ENCODE data around the gene TBR1. TPM values are rescaled to one million over a fixed set of nuclear protein-coding genes. Genes with fewer than 3 reads are reported as not detected.

The TBR1 gene
- total and polyA plus RNA-seq, 12 donors: not detected

- TF ChIP-seq, protein P1, sequence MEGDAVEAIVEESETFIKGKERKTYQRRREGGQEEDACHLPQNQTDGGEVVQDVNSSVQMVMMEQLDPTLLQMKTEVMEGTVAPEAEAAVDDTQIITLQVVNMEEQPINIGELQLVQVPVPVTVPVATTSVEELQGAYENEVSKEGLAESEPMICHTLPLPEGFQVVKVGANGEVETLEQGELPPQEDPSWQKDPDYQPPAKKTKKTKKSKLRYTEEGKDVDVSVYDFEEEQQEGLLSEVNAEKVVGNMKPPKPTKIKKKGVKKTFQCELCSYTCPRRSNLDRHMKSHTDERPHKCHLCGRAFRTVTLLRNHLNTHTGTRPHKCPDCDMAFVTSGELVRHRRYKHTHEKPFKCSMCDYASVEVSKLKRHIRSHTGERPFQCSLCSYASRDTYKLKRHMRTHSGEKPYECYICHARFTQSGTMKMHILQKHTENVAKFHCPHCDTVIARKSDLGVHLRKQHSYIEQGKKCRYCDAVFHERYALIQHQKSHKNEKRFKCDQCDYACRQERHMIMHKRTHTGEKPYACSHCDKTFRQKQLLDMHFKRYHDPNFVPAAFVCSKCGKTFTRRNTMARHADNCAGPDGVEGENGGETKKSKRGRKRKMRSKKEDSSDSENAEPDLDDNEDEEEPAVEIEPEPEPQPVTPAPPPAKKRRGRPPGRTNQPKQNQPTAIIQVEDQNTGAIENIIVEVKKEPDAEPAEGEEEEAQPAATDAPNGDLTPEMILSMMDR (IDR thresholded peaks at IDR 0.05): no peak
- Histone ChIP-seq H3K27ac (no peak overlapping the region), H3K9me3 (peaks cover 0 to 13% (median 0%) of the 10 kb centered on the region in 11 donors), H3K4me1 (no peaks in the 10 kb centered on the region), H3K27me3 (peaks cover 0 to 94% (median 57%) of the 10 kb centered on the region in 7 donors), H3K4me3 (no peak overlapping the region), H3K36me3 (no peaks in the 10 kb centered on the region)
- ATAC-seq (no peak), DNase-seq (no peak)
- WGBS, 2 donors: 80 to 84% methylated on average over 3 of the region's 3 CpGs
- intact Hi-C loops (cut with DNase I): no loop called here
Measured at GRCh38 chr2:161436411-161436810, 20.3 kb downstream of the TBR1 start.

- TF ChIP-seq, protein P1 (IDR thresholded peaks at IDR 0.05): no peak
- no peak for ATAC-seq
- no peak for DNase-seq
- 41 to 49% methylated on average over 2 of the region's 2 CpGs for WGBS, 2 donors
- peaks cover 0 to 13% (median 0%) of the 10 kb centered on the region in 11 donors for H3K9me3 ChIP-seq
- H3K4me1 ChIP-seq: no peaks in the 10 kb centered on the region
- no peak overlapping the region for H3K4me3 ChIP-seq
- no peaks in the 10 kb centered on the region for H3K36me3 ChIP-seq
- peaks cover 0 to 94% (median 58%) of the 10 kb centered on the region in 7 donors for H3K27me3 ChIP-seq
- no peak overlapping the region for H3K27ac ChIP-seq
- intact Hi-C loops (cut with DNase I): no loop called here
Measured at GRCh38 chr2:161438598-161438997, 22.5 kb downstream of the TBR1 start.

DNA sequence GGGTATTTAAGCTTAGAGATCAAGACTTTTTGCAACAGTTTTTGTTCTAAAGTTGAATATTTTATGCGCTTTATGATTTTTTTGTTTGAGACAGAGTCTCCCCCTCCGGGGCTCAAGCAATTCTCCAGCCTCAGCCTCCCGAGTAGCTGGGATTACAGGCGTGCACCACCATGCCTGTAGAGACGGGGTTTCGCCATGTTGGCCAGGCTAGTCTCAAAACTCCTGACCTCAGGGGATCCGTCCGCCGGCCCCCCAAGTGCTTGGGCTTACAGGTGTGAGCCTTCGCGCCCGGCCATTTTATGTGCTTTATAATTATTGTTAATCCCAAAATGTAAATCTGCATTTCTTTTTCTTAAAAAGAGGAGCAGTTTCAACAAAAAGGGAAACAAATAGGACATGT is 29.0 kb downstream of the TBR1 start:
- Histone ChIP-seq H3K36me3 (no peaks in the 10 kb centered on the region), H3K4me3 (no peak overlapping the region), H3K9me3 (no peaks in the 10 kb centered on the region), H3K27ac (no peak overlapping the region), H3K27me3 (peaks cover 0 to 61% (median 46%) of the 10 kb centered on the region in 7 donors), H3K4me1 (no peaks in the 10 kb centered on the region)
- DNase-seq (no peak), ATAC-seq (no peak)
- intact Hi-C loops (cut with DNase I): no loop called here
- TF ChIP-seq, protein P1 (IDR thresholded peaks at IDR 0.05): no peak
- 91 to 95% methylated on average over 12 of the region's 12 CpGs for WGBS, 2 donors

DNA sequence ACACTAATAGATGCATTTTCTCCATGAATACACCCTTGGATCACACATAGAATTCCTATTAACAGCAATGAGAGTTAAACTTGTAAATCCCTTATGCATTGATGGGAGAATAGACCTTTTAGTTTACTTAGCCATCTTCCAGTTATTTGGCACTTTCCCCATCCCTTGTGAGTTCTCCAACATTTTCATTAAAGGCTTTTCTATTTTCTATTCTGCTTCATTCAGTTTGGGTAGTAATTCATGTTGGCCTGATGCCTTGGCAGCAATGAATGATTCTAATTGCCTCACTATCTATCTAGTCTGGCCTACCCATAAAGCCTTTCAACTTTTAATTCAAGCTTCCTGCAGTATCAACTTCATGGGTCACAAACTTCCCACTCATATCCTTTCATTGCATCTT is 32.3 kb downstream of the TBR1 start:
- Histone ChIP-seq H3K27ac (no peak overlapping the region), H3K4me1 (no peaks in the 10 kb centered on the region), H3K9me3 (no peaks in the 10 kb centered on the region), H3K36me3 (no peaks in the 10 kb centered on the region), H3K4me3 (no peak overlapping the region), H3K27me3 (peaks cover 0 to 32% (median 17%) of the 10 kb centered on the region in 7 donors)
- ATAC-seq (no peak), DNase-seq (no peak)
- intact Hi-C loops (cut with DNase I): no loop called here
- TF ChIP-seq, protein P1 (IDR thresholded peaks at IDR 0.05): no peak
